ENCODE data around the gene VMAC. TPM values are rescaled to one million over a fixed set of nuclear protein-coding genes. Genes with fewer than 3 reads are reported as not detected.

Gene VMAC
- total RNA-seq, 6 experiments from 2014 or later, result 1.7 to 3.9 (median 2.8) TPM

DNA sequence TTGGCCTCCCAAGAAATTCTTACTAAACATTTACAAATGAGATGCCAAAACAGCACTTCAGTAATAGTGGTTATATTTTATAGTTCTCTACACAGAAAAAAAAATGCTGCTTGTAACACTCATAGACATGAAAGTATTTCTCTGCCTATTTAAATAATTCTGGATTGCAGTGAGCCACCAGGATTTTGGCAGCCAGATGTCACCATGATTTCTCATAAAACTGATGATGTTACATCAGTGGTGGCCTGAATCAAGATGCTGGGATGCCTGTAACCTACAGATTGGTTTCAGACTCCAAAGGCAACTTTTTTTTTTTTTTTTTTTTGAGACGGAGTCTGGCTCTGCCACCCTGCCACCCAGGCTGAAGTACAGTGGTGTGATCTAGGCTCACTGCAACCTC, 6.7 kb downstream of the VMAC start:
- H3K4me1 ChIP-seq, result peaks cover 0 to 26% (median 7%) of the 10 kb centered on the region in 4 donors

DNA sequence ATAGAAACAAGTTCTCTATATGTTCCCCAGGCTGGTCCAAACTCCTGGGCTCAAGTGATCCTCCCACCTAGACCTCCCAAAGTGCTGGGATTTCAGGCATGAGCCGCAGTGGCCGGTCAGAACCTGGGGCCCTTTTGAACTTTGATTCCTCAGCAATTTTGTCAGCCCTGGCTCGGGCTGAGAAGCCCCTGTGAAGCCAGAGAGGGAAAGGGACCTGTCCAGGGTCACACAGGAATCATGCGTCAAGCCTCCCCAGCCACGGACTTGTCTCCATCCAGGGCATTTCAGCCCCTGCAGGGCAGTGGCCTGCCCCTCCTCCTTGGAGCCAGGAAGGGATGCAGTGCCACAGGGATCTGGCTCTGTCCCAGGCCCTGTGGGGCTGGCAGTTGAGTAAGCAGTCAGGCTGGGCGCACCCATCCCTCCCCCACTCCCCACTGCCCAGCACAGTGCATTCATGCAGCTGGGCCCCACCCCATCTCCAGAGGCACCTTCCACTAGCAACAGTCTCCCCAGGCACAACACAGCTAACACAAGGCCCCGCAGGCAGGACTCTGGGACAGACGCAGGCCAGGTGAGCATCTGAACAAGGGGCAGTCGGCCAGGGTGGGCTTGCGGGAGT, 9.2 kb downstream of the VMAC start, which contains the start of gene CAPS:
Gene CAPS (plus strand): TSS at position 516 of the 619 bp plus-strand sequence. CDS start 153 bp downstream, outside the sequence.
- peaks cover 0 to 30% (median 8%) of the 10 kb centered on the region in 4 donors for H3K36me3 ChIP-seq
- peak; percentile 65 to 79 (median 73) for ATAC-seq
- TF ChIP-seq POLR2A (IDR thresholded peaks at IDR 0.05), result no peak
- TF ChIP-seq, protein P1, sequence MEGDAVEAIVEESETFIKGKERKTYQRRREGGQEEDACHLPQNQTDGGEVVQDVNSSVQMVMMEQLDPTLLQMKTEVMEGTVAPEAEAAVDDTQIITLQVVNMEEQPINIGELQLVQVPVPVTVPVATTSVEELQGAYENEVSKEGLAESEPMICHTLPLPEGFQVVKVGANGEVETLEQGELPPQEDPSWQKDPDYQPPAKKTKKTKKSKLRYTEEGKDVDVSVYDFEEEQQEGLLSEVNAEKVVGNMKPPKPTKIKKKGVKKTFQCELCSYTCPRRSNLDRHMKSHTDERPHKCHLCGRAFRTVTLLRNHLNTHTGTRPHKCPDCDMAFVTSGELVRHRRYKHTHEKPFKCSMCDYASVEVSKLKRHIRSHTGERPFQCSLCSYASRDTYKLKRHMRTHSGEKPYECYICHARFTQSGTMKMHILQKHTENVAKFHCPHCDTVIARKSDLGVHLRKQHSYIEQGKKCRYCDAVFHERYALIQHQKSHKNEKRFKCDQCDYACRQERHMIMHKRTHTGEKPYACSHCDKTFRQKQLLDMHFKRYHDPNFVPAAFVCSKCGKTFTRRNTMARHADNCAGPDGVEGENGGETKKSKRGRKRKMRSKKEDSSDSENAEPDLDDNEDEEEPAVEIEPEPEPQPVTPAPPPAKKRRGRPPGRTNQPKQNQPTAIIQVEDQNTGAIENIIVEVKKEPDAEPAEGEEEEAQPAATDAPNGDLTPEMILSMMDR (IDR thresholded peaks at IDR 0.05), result no peak
- no peaks in the 10 kb centered on the region for H3K9me3 ChIP-seq
- H3K27ac ChIP-seq, result no peak within 1 kb of the TSS
- no peaks in the 10 kb centered on the region for H3K27me3 ChIP-seq
- intact Hi-C loops (cut with DNase I), result no loop called here
- 0% methylated on average over 3 of the region's 10 CpGs for WGBS (ENCODE audit: insufficient coverage, low coverage, low lambda C conversion rate, missing lambda C conversion rate)
- peak in 2 of 3 donors; percentile 61 to 66 for DNase-seq
- no peak within 1 kb of the TSS for H3K4me3 ChIP-seq
- H3K4me1 ChIP-seq, result peaks cover 0 to 20% (median 6%) of the 10 kb centered on the region in 4 donors

More for the DNA sequence above, 6.7 kb downstream of the VMAC start:
- TF ChIP-seq POLR2A (IDR thresholded peaks at IDR 0.05), result no peak
- TF ChIP-seq, protein P1 (IDR thresholded peaks at IDR 0.05), result no peak
- Histone ChIP-seq H3K4me3 (no peak overlapping the region), H3K9me3 (no peaks in the 10 kb centered on the region), H3K27ac (no peak overlapping the region), H3K27me3 (no peaks in the 10 kb centered on the region), H3K36me3 (peaks cover 0 to 10% (median under 1%) of the 10 kb centered on the region in 4 donors)
- WGBS (ENCODE audit: insufficient coverage, low coverage, low lambda C conversion rate, missing lambda C conversion rate), result no CpG with 5 or more reads among the region's 1 CpG
- no peak for ATAC-seq
- no peak for DNase-seq
- intact Hi-C loops (cut with DNase I), result no loop called here

DNA sequence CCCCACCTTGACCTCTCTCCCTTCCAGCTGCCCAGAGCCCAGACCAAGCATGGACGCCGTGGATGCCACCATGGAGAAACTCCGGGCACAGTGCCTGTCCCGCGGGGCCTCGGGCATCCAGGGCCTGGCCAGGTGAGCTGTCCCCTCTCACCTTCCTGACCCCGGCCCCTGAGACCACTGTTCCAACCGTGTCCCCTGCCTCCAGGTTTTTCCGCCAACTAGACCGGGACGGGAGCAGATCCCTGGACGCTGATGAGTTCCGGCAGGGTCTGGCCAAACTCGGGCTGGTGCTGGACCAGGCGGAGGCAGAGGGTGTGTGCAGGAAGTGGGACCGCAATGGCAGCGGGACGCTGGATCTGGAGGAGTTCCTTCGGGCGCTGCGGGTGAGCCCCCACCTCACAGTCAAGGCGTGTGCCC, 9.7 kb downstream of the VMAC start:
- intact Hi-C loops (cut with DNase I), result no loop called here
- Histone ChIP-seq H3K4me1 (peaks cover 0 to 15% (median 5%) of the 10 kb centered on the region in 4 donors), H3K27ac (no peak overlapping the region), H3K36me3 (peaks cover 0 to 36% (median 8%) of the 10 kb centered on the region in 4 donors), H3K4me3 (no peak overlapping the region), H3K27me3 (no peaks in the 10 kb centered on the region), H3K9me3 (no peaks in the 10 kb centered on the region)
- TF ChIP-seq POLR2A (IDR thresholded peaks at IDR 0.05), result no peak
- TF ChIP-seq, protein P1 (IDR thresholded peaks at IDR 0.05), result no peak
- ATAC-seq (peak in 1 of 4 donors; percentile 12), DNase-seq (no peak)
- 86% methylated on average over 5 of the region's 22 CpGs for WGBS (ENCODE audit: insufficient coverage, low coverage, low lambda C conversion rate, missing lambda C conversion rate)

DNA sequence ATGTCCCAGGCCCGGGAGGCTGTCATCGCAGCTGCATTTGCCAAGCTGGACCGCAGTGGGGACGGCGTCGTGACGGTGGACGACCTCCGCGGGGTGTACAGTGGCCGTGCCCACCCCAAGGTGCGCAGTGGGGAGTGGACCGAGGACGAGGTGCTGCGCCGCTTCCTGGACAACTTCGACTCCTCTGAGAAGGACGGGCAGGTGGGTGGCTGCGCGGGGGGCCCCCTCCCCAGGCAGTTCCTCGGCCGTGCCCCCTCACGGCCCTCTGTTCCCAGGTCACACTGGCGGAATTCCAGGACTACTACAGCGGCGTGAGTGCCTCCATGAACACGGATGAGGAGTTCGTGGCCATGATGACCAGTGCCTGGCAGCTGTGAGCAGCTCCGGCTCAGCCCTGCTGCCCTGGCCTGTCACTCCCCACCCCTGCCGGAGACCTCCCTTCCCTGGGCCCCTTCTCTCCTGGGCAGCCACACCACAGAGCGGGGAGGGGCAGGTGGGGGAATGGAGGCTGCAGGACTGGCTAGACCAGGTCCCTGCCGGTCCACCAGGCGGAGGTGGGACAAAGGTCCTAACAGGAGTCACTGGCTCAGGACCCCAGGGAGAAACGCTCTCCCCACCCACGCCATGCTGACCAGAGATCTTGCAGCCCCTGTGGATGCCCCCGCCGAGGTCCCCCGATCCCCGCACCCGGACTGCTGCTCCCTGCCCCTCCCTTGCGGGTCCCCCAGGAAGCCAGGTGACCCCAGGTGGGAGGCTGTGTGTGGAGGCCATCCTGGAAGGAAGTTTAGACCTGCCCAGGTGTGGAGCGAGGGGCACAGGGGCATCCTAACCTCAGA, 10.5 kb downstream of the VMAC start:
- no peaks in the 10 kb centered on the region for H3K9me3 ChIP-seq
- peaks cover 0 to 35% (median 10%) of the 10 kb centered on the region in 4 donors for H3K36me3 ChIP-seq
- no peak overlapping the region for H3K4me3 ChIP-seq
- ATAC-seq (peak in 2 of 4 donors; percentile 8 to 15), DNase-seq (no peak)
- H3K27me3 ChIP-seq, result no peaks in the 10 kb centered on the region
- H3K4me1 ChIP-seq, result peaks cover 0 to 10% (median 5%) of the 10 kb centered on the region in 4 donors
- intact Hi-C loops (cut with DNase I), result no loop called here
- TF ChIP-seq, protein P1 (IDR thresholded peaks at IDR 0.05), result no peak
- no peak for TF ChIP-seq POLR2A (IDR thresholded peaks at IDR 0.05)
- 89% methylated on average over 3 of the region's 42 CpGs for WGBS (ENCODE audit: insufficient coverage, low coverage, low lambda C conversion rate, missing lambda C conversion rate)
- H3K27ac ChIP-seq, result no peak overlapping the region

Data from right lobe of liver (tissue), 6 donors.